ENCODE results near the gene RAB3GAP2.

DNA sequence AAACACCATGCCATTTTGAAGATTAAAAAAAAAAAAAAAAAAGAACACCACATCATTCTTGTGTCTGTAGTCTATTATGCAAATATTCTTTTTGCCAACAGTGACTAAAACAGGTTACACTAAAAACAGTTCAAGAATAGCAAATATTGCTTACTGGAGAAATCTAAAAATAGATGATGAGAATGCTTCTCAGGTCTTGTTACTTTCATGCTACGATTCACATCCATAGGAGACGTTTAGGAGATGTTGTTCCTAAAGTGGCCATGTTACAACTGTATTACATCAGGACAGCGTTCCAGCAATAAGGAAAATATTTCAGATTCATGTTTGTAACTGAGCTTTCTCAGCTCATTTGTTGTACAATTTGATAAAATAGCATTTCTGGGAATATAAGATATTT is 32.3 kb downstream of the RAB3GAP2 start:
- TF ChIP-seq POLR2AphosphoS5 (IDR thresholded peaks at IDR 0.05) (no peak), EP300 (IDR thresholded peaks at IDR 0.05) (no peak)

Data from gastroesophageal sphincter (tissue), 2 donors.